ENCODE measurements around the gene KANSL1. TPM values are rescaled to one million over a fixed set of nuclear protein-coding genes. Genes with fewer than 3 reads are reported as not detected.

KANSL1 gene
- total and polyA plus RNA-seq, 9 of the 15 experiments (the other 6 are each of a cell fraction or from before 2014, with no cell fraction given) = 3.6 to 55.4 (median 31.8) TPM

GRCh38 chr17:46193626-46194392, 580 bp upstream of the KANSL1 start (continued):
- TF ChIP-seq ZNF253 (CRISPR knock-in tag; conservative IDR thresholded peaks at IDR 0.05) = no peak
- TF ChIP-seq, protein P1, sequence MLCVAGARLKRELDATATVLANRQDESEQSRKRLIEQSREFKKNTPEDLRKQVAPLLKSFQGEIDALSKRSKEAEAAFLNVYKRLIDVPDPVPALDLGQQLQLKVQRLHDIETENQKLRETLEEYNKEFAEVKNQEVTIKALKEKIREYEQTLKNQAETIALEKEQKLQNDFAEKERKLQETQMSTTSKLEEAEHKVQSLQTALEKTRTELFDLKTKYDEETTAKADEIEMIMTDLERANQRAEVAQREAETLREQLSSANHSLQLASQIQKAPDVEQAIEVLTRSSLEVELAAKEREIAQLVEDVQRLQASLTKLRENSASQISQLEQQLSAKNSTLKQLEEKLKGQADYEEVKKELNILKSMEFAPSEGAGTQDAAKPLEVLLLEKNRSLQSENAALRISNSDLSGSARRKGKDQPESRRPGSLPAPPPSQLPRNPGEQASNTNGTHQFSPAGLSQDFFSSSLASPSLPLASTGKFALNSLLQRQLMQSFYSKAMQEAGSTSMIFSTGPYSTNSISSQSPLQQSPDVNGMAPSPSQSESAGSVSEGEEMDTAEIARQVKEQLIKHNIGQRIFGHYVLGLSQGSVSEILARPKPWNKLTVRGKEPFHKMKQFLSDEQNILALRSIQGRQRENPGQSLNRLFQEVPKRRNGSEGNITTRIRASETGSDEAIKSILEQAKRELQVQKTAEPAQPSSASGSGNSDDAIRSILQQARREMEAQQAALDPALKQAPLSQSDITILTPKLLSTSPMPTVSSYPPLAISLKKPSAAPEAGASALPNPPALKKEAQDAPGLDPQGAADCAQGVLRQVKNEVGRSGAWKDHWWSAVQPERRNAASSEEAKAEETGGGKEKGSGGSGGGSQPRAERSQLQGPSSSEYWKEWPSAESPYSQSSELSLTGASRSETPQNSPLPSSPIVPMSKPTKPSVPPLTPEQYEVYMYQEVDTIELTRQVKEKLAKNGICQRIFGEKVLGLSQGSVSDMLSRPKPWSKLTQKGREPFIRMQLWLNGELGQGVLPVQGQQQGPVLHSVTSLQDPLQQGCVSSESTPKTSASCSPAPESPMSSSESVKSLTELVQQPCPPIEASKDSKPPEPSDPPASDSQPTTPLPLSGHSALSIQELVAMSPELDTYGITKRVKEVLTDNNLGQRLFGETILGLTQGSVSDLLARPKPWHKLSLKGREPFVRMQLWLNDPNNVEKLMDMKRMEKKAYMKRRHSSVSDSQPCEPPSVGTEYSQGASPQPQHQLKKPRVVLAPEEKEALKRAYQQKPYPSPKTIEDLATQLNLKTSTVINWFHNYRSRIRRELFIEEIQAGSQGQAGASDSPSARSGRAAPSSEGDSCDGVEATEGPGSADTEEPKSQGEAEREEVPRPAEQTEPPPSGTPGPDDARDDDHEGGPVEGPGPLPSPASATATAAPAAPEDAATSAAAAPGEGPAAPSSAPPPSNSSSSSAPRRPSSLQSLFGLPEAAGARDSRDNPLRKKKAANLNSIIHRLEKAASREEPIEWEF (CRISPR knock-in tag; IDR thresholded peaks at IDR 0.05) = no peak
- no peak for TF ChIP-seq ZEB2 (IDR thresholded peaks at IDR 0.05)
- peak in 1 of 2 experiments; percentile 94; a peak in 3 of 4 replicates for TF ChIP-seq HDAC1 (IDR thresholded peaks at IDR 0.05)
- TF ChIP-seq KLF13 (tag; IDR thresholded peaks at IDR 0.05; ENCODE audit: borderline replicate concordance, low read depth) = no peak; the same call in 1 of the 2 replicates
- TF ChIP-seq FOXP4 (CRISPR knock-in tag; IDR thresholded peaks at IDR 0.05; ENCODE audit: borderline replicate concordance) = peak; percentile 5; the same call in 1 of the 2 replicates
- TF ChIP-seq FUS (optimal IDR thresholded peaks at IDR 0.05; ENCODE audit: low read depth, low read length) = no peak
- TF ChIP-seq, protein P2, sequence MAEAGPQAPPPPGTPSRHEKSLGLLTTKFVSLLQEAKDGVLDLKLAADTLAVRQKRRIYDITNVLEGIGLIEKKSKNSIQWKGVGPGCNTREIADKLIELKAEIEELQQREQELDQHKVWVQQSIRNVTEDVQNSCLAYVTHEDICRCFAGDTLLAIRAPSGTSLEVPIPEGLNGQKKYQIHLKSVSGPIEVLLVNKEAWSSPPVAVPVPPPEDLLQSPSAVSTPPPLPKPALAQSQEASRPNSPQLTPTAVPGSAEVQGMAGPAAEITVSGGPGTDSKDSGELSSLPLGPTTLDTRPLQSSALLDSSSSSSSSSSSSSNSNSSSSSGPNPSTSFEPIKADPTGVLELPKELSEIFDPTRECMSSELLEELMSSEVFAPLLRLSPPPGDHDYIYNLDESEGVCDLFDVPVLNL (CRISPR knock-in tag; IDR thresholded peaks at IDR 0.05; ENCODE audit: low read depth) = peak; percentile 83; the same call in 1 of the 2 replicates
- TF ChIP-seq ETV6 (IDR thresholded peaks at IDR 0.05; ENCODE audit: borderline replicate concordance in 1 of 2, low read depth in 2 of 2, low read length in 1 of 2) = peak in 1 of 2 experiments; percentile 42; a peak in 1 of 4 replicates
- TF ChIP-seq ETV6 (CRISPR knock-in tag; IDR thresholded peaks at IDR 0.05; ENCODE audit: borderline replicate concordance) = 0 out of 2 replicates have a peak, but pooled peaks have one; percentile 26
- peak; percentile 72 for TF ChIP-seq EP400 (IDR thresholded peaks at IDR 0.05)
- 0 out of 2 replicates have a peak, but pooled peaks have one; percentile 25 for TF ChIP-seq HDGF (IDR thresholded peaks at IDR 0.05)
- TF ChIP-seq SRSF1 (IDR thresholded peaks at IDR 0.05; ENCODE audit: low read depth, low read length) = no peak
- no peak for TF ChIP-seq NFE2 (IDR thresholded peaks at IDR 0.05; ENCODE audit: low read depth)

All from K562 (cell line).